ENCODE results near the gene IL1R2. TPM values are rescaled to one million over a fixed set of nuclear protein-coding genes. Genes with fewer than 3 reads are reported as not detected.

The IL1R2 gene
- total RNA-seq, 1 experiment from 2014 or later: 0.22 TPM

GRCh38 chr2:102033031-102033749 is 41.4 kb downstream of the IL1R2 start:
- TF ChIP-seq, protein P1, sequence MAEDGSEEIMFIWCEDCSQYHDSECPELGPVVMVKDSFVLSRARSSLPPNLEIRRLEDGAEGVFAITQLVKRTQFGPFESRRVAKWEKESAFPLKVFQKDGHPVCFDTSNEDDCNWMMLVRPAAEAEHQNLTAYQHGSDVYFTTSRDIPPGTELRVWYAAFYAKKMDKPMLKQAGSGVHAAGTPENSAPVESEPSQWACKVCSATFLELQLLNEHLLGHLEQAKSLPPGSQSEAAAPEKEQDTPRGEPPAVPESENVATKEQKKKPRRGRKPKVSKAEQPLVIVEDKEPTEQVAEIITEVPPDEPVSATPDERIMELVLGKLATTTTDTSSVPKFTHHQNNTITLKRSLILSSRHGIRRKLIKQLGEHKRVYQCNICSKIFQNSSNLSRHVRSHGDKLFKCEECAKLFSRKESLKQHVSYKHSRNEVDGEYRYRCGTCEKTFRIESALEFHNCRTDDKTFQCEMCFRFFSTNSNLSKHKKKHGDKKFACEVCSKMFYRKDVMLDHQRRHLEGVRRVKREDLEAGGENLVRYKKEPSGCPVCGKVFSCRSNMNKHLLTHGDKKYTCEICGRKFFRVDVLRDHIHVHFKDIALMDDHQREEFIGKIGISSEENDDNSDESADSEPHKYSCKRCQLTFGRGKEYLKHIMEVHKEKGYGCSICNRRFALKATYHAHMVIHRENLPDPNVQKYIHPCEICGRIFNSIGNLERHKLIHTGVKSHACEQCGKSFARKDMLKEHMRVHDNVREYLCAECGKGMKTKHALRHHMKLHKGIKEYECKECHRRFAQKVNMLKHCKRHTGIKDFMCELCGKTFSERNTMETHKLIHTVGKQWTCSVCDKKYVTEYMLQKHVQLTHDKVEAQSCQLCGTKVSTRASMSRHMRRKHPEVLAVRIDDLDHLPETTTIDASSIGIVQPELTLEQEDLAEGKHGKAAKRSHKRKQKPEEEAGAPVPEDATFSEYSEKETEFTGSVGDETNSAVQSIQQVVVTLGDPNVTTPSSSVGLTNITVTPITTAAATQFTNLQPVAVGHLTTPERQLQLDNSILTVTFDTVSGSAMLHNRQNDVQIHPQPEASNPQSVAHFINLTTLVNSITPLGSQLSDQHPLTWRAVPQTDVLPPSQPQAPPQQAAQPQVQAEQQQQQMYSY (CRISPR knock-in tag; IDR thresholded peaks at IDR 0.05): no peak
- ChIA-PET CTCF (interaction anchor here (0.5 to 2.3 kb wide), 6 partner anchors 13 to 972 kb away, joined by 3 to 9 read pairs (median 4); no protein-coding TSS in a partner anchor), POLR2A (no interaction called here)
- H3K27ac Mint-ChIP-seq: no peak overlapping the region
- peaks cover 3% of the 10 kb centered on the region for H3K27me3 Mint-ChIP-seq (ENCODE audit: low read depth)
- no peak overlapping the region for H3K4me3 Mint-ChIP-seq
- H3K4me1 Mint-ChIP-seq: peaks cover 15% of the 10 kb centered on the region
- DNase-seq (ENCODE audit: low spot score): no peak
- H3K36me3 Mint-ChIP-seq: no peaks in the 10 kb centered on the region
- no peak for ATAC-seq
- H3K9me3 Mint-ChIP-seq: peaks cover 8% of the 10 kb centered on the region

DNA sequence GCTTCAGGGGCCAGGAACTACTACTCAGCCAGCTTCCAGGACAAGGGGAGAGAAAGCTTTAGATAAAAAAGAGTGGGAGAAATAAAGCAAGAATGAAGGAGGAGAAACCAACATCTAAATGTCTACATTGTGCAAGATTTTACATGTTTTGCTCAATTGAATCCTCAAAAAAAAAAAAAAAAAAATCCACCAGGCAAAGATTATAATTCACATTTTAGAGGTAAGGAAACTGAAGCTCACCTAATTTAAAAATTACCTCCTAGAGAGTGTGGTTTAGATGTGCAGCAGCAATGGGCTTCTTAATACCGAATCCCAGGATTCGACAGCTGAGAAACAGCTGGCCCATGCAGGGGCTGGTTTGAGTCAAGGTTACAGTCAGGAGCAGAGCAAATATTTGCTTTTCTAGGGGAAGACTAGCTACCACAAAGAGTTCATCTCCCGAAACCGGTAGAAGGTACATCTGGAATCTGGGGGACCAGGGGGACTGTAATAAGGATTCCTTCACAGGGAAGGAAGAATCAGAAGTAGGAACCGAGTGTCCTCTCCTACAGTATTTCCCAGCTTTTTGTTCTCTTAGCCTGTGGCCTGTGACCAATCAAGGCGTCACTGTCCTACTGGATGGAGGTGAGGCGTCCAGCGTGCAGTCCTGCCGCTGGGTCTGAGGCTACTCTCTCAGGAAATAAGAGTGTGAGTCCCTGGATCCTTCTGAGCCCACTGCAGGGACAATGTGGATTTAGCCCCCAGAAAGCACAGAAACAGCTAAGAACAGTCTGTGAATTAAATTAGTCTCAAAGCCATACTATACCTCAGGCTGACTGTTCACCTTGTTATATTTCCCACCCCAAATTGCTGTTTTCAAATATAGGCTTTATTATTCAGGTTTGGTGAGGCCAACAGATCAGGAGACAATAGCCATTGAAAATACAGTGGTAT is 42.3 kb downstream of the IL1R2 start:
- H3K4me1 Mint-ChIP-seq: peaks cover 15% of the 10 kb centered on the region
- H3K9me3 Mint-ChIP-seq: peaks cover 13% of the 10 kb centered on the region
- ATAC-seq: no peak
- POLR2A ChIA-PET: no interaction called here
- H3K4me3 Mint-ChIP-seq: no peak overlapping the region; the same call in 1 of the 2 replicates
- CTCF ChIA-PET: interaction anchor here (0.5 to 2.3 kb wide), 6 partner anchors 14 to 971 kb away, joined by 3 to 9 read pairs (median 4); no protein-coding TSS in a partner anchor
- H3K36me3 Mint-ChIP-seq: no peaks in the 10 kb centered on the region
- H3K27ac Mint-ChIP-seq: no peak overlapping the region
- no peak for DNase-seq (ENCODE audit: low spot score)
- H3K27me3 Mint-ChIP-seq (ENCODE audit: low read depth): peaks cover 3% of the 10 kb centered on the region
- TF ChIP-seq, protein P2, sequence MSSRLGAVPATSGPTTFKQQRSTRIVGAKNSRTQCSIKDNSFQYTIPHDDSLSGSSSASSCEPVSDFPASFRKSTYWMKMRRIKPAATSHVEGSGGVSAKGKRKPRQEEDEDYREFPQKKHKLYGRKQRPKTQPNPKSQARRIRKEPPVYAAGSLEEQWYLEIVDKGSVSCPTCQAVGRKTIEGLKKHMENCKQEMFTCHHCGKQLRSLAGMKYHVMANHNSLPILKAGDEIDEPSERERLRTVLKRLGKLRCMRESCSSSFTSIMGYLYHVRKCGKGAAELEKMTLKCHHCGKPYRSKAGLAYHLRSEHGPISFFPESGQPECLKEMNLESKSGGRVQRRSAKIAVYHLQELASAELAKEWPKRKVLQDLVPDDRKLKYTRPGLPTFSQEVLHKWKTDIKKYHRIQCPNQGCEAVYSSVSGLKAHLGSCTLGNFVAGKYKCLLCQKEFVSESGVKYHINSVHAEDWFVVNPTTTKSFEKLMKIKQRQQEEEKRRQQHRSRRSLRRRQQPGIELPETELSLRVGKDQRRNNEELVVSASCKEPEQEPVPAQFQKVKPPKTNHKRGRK (CRISPR knock-in tag; IDR thresholded peaks at IDR 0.05; ENCODE audit: borderline replicate concordance): no peak
- no peak for TF ChIP-seq ZNF532 (CRISPR knock-in tag; IDR thresholded peaks at IDR 0.05; ENCODE audit: borderline replicate concordance)
- no peak for TF ChIP-seq PRRX2 (CRISPR knock-in tag; IDR thresholded peaks at IDR 0.05)
- TF ChIP-seq FOXJ3 (CRISPR knock-in tag; IDR thresholded peaks at IDR 0.05; ENCODE audit: borderline replicate concordance): no peak
- TF ChIP-seq SMAD3 (CRISPR knock-in tag; IDR thresholded peaks at IDR 0.05; ENCODE audit: borderline replicate concordance): no peak
- TF ChIP-seq KAT7 (CRISPR knock-in tag; IDR thresholded peaks at IDR 0.05; ENCODE audit: borderline replicate concordance): no peak
- TF ChIP-seq EMX1 (CRISPR knock-in tag; IDR thresholded peaks at IDR 0.05): no peak
- no peak for TF ChIP-seq HMGA2 (CRISPR knock-in tag; IDR thresholded peaks at IDR 0.05)
- TF ChIP-seq IRF2 (CRISPR knock-in tag; IDR thresholded peaks at IDR 0.05; ENCODE audit: borderline replicate concordance, low read depth): no peak
- TF ChIP-seq, protein P3, sequence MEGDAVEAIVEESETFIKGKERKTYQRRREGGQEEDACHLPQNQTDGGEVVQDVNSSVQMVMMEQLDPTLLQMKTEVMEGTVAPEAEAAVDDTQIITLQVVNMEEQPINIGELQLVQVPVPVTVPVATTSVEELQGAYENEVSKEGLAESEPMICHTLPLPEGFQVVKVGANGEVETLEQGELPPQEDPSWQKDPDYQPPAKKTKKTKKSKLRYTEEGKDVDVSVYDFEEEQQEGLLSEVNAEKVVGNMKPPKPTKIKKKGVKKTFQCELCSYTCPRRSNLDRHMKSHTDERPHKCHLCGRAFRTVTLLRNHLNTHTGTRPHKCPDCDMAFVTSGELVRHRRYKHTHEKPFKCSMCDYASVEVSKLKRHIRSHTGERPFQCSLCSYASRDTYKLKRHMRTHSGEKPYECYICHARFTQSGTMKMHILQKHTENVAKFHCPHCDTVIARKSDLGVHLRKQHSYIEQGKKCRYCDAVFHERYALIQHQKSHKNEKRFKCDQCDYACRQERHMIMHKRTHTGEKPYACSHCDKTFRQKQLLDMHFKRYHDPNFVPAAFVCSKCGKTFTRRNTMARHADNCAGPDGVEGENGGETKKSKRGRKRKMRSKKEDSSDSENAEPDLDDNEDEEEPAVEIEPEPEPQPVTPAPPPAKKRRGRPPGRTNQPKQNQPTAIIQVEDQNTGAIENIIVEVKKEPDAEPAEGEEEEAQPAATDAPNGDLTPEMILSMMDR (IDR thresholded peaks at IDR 0.05): no peak
- no peak for TF ChIP-seq TCF7 (CRISPR knock-in tag; IDR thresholded peaks at IDR 0.05; ENCODE audit: low read depth)
- TF ChIP-seq ZNF121 (CRISPR knock-in tag; IDR thresholded peaks at IDR 0.05): no peak
- no peak for TF ChIP-seq ZNF317 (CRISPR knock-in tag; IDR thresholded peaks at IDR 0.05; ENCODE audit: borderline replicate concordance, low read depth)
- no peak for TF ChIP-seq NR2C2 (CRISPR knock-in tag; IDR thresholded peaks at IDR 0.05)
- TF ChIP-seq ELF4 (CRISPR knock-in tag; IDR thresholded peaks at IDR 0.05; ENCODE audit: low read depth): no peak
- TF ChIP-seq CREB1 (CRISPR knock-in tag; IDR thresholded peaks at IDR 0.05): no peak
- TF ChIP-seq, protein P4, sequence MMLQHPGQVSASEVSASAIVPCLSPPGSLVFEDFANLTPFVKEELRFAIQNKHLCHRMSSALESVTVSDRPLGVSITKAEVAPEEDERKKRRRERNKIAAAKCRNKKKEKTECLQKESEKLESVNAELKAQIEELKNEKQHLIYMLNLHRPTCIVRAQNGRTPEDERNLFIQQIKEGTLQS (CRISPR knock-in tag; conservative IDR thresholded peaks at IDR 0.05): no peak
- no peak for TF ChIP-seq NR1H2 (CRISPR knock-in tag; IDR thresholded peaks at IDR 0.05)
